Heart left ventricle (tissue), 13 donors: ENCODE data around the gene COLEC12.

ENCODE experiments used
- CTCF ChIP-seq, 12 donors: fragments of 200-600 bp; sonication (generic) in 4 of 12; IDR thresholded peaks; one replicate each; pipeline versions ENCODE4 v1.5.0 to v1.8.0; 2018 to 2022; ENCODE audit warnings: antibody characterized with exemption in 12 of 12, mild to moderate bottlenecking in 5 of 12
- POLR2A ChIP-seq, 2 donors: fragments of 450-650 bp; IDR thresholded peaks; one replicate each; pipeline ENCODE4 v1.6.1; 2017; ENCODE audit warnings: antibody characterized with exemption in 2 of 2, mild to moderate bottlenecking in 2 of 2, moderate library complexity in 2 of 2
- donor health status: ischemic (EF 13 %, LVEDD 7.1; RV severe dilation, severe dysfunction).
- donor health status: DM: no; HTN: yes; CAD: no.
- donor health status: DM: no; HTN: no; CAD: no.
- donor health status: ischemic (EF 25% LVEDD 6.9; RV normal size, moderate dysfunction).
- donor health status: ischemic (EF 25% LVEDD 5.7; RV mildly dilated, moderate dysfunction).
- donor health status: ischemic (EF 35%, LVEDD 5.7; RV mildly dilated, moderate dysfunction).
- donor health status: nonischemic (EF 11% LVEDD 7.7; RV severe dilation, severe dysfunction).
- donor health status: DM: yes; HTN: yes; CAD: no.
- donor health status: PGD.
- donor health status: ischemic (EF 29% LVEDD 5.4; RV normal size, mild dysfunction).
- donor health status: nonischemic (EF 23%, LVEDD 6.1; RV moderate dilation, normal function).

- no peak for TF ChIP-seq CTCF (IDR thresholded peaks at IDR 0.05)
- no peak for TF ChIP-seq POLR2A (IDR thresholded peaks at IDR 0.05)
Observed at GRCh38 chr18:289026-289425, 211.5 kb downstream of the COLEC12 start.
